ENCODE measurements around the gene TPRG1.
"Not testable (repeated sequence)": the region's sequence is repeated elsewhere in the genome, so short reads cannot be mapped to it uniquely, and the experiment has no call there.

The TPRG1 gene

GRCh38 chr3:189317911-189318310 lies 146.1 kb downstream of the TPRG1 start:
- no peak for DNase-seq

DNA sequence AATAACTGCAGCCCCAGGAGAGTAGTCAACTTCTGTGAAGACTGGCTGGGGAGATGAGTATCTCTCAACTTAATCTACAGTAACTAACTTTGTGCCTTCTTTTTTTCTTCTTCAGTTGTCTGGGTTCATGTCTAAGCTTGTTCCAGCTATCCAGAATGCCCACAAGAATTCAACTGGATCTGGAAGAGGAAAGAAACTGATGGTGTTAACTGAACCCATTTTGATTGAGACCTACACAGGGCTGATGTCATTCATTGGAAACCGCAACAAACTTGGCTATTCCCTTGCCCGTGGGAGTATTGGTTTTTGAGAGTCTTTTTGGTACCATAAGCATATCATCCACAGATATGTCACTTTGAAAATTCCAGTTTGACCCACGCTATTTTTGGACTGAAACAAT lies 148.7 kb downstream of the TPRG1 start:
- no peak for DNase-seq

DNA sequence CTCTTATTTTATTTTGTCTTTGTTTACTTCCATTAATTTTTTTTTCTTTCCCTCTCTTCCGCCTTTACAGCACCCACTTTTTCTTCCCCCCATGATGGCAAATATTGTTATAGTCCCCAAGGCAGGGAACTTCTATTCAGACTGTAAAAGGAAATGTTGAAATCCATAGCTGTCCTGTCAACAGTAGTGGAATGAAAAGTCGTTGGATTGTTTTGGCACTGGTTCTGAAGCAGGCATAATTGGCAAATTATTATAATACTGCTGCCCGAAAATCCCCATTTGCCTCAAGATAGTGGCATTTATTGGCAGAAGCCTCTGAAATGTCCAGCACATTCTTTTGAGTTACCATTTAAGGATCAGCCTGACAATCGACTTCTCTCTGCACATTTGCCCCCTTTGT lies 150.6 kb downstream of the TPRG1 start:
- DNase-seq = no peak

GRCh38 chr3:189324538-189325138 lies 152.9 kb downstream of the TPRG1 start:
- peak; percentile 98 for DNase-seq

DNA sequence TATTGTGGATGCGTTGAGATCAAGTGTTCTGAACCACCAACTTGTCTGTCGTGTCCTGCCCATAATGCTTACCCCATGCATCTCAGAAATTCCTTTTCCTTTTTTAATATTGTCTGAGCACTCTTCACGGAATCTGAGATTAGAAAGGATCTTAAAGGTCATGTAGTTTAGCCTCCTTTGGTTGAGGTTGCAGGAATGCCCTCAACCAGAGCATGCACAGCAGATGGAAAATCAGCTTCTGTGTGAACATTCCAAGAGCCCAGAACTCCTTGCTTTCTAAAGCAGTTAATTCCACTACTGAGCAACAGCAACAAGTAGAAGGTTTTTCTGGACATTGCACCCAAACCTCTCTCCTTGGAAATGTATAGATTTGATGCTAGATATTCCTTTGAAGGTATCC lies 153.7 kb downstream of the TPRG1 start:
- DNase-seq = no peak

GRCh38 chr3:189329630-189330029 lies 157.9 kb downstream of the TPRG1 start:
- not testable (repeated sequence) for DNase-seq

GRCh38 chr3:189330066-189330465 lies 158.3 kb downstream of the TPRG1 start:
- no peak for DNase-seq

DNA sequence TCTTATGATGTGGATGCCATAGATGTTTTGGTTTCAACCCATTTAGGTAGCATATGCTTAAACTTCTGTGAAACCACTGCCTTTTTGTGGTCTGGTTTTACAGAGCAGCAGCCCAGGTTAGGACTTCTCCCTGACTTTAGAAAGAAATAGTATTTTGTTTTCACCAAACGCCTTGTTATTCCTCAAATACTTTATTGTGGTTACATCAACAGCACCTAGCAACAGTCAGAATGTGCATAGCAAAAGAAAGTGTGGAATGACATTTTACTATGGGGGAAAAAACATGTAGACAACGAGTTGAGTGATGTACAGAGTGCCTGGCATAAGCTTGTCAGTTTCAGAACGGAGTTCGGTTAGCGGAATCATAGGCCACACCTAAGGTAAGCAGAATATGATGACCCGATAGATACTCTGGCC lies 159.2 kb downstream of the TPRG1 start:
- DNase-seq = no peak

GRCh38 chr3:189334064-189334920 lies 162.5 kb downstream of the TPRG1 start:
- peak; percentile 12 for DNase-seq

DNA sequence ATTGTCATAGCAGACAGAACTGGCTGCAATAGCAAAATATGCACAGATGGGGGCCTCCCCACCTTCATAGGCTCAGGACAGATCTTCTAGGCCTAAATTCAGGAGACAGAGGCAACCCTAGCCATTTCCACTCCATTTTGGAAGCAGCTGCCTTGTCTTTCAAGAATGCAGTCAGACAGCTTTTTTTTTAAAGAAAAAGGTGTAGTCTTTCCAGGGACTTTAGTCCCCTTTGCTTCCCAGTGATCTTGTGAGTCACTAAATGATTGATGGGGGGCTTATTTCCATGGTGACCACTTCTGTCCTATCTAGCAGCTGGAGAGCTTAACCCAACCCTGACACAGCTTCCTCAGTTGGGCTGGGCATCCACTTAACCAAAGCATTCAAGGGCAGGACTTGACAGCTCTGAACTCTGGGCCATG lies 165.9 kb downstream of the TPRG1 start:
- no peak for DNase-seq

DNA sequence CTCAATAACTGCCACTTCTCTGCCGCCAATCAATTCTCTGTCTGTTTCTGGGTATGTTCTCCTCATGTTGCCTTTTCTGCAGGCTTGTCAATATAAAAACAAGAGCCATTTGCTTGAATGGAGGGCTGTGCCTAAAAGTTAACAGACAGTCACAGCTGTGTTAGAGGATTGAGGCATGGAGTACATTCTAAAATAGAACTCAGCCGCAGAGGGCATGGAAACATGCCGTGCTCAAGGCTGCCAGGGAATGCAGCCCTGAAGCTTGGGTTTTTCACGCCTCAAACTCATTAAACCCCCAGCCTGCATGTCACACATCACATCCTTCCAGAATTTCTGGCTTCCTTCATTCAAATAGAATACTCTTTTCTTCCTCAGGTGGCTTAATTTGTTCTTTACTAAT lies 166.6 kb downstream of the TPRG1 start:
- DNase-seq = no peak

GRCh38 chr3:189339996-189340395 lies 168.2 kb downstream of the TPRG1 start:
- no peak for DNase-seq

DNA sequence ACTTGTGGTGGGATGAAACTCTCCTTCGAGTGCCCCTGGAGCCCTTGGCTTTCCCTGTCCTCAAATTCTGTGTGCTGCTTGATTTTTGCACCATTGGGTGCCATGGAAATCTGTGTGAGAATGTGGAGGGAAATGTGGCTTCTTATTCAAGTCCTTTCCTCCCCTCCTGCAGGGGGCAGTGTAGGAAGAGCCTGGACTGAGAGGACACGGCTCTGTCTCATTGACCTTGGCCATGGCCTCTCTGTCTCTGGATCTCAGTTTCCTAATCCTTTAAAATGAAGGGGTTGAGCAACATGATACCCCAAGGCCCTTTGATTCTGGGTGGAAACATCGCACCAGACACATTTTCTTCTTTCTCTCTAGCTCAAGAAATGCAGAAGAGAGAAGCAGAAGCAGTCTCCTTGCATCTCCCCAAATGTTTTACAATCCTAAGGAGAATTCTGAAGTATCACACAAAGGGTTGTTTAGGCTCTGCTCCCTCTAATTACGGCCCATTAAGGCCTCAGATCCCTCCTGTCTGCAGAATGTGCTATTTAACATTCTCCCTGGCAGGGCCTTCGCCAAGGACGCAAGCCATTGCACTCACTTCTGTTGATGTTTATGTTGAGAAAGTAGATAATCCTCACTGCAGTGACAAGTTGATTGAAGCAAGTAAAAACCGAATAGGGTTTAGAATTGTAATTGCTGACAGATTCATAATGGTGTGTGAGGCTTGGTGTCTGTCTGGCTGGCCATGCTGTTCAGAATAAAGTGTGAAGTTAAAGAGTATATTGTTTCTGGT lies 169.1 kb downstream of the TPRG1 start:
- no peak for DNase-seq

- no peak for DNase-seq
These were observed 171.0 kb downstream of the TPRG1 start for GRCh38 chr3:189342811-189343210.

DNA sequence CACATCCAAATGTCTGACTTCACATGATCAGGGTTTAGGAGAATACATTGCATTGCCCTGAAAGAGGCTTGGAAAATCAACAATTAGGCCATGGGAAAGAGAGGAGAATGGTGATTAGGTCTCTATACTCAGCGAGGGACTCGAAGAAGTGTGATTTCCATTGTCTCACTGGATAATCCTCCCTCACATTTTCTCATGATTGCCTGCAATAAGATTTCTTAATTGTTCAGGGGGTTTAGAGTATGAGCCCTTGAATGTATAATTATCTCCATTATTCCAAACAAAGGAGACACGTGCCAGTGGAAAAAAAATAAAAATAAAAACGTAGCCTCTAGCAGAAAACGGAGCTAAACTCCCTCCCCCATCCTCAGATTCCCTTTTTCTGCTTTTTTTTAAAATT lies 173.2 kb downstream of the TPRG1 start:
- DNase-seq = no peak

GRCh38 chr3:189349772-189350171 lies 178.0 kb downstream of the TPRG1 start:
- DNase-seq = peak; percentile 22

DNA sequence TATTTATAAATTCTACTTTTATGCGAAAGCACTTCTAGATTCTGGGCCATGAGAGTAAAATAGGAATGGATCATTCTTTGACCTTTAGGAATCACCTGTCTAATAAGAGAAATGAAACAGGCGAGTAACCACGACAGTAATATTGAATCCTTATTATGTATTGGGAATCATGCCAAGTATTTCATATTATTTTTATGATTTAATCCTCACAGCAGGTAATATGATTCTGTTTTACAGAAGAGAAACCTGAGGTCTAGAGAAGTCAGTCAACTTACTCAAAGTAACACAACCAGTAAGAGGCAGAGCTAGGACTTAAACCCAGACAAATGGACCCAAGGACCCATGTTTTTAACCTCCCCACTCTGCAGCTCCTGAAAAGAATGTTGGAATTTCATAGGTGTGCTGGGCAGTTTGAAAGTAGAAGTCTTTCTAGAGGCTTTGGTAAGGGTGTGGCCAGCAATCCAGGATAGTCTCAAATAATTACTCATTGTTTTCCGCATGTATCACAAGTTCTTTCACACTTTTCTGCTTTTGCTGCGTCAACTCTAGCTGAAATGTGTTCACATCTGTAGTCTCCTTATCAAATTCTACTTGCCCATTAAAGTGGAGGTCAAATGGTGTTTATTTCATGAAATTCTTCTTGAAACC lies 181.7 kb downstream of the TPRG1 start:
- DNase-seq = no peak

GRCh38 chr3:189353988-189354889 lies 182.5 kb downstream of the TPRG1 start:
- DNase-seq = no peak

DNA sequence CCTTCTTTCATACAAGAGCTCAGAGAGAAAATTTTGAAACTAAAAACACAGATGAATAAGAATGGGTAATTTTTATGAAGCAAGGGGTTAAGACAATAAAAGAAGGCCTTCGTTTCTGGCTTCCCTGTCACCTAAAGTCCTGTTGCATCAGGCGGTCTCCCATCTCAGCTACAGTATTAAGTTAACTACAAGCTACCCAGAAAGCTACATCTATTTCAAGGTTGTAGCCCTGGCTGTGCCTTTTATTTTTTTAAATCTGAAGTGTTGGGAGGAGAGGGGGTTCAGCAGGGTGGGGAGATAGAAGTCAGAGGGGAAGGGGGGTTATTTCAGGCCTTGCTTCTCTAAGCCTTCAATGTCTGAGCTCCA lies 183.3 kb downstream of the TPRG1 start:
- no peak for DNase-seq

- DNase-seq = peak; percentile 20
These were observed 183.9 kb downstream of the TPRG1 start for GRCh38 chr3:189355481-189356201.

DNA sequence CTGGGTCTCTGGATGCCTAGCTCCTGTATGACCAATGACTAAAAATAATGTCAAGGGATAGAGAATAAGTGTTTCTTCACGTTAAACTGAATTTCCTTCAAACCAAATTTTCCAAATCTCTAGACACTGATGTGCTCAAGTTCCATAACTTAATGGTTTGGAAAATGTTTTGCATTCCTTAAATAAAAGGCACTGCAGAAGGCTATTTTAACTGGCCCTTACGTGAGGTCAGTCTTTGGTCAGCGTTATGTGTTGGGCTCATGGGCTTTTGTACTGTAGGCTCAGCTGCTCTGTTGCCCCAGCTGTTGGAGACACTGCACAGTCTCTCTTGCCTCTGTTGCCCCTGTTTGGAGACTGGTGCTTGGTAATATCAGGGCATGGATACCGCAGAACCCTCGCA lies 188.5 kb downstream of the TPRG1 start:
- no peak for DNase-seq

All from kidney glomerular epithelial cell (primary cell).